ENCODE data around the gene TAGLN3. TPM values are rescaled to one million over a fixed set of nuclear protein-coding genes. Genes with fewer than 3 reads are reported as not detected.

The TAGLN3 gene
- total RNA-seq, 1 donor from 2014 or later, result 1.8 TPM

GRCh38 chr3:112043621-112044201, 45.0 kb downstream of the TAGLN3 start:
- TF ChIP-seq, protein P1, sequence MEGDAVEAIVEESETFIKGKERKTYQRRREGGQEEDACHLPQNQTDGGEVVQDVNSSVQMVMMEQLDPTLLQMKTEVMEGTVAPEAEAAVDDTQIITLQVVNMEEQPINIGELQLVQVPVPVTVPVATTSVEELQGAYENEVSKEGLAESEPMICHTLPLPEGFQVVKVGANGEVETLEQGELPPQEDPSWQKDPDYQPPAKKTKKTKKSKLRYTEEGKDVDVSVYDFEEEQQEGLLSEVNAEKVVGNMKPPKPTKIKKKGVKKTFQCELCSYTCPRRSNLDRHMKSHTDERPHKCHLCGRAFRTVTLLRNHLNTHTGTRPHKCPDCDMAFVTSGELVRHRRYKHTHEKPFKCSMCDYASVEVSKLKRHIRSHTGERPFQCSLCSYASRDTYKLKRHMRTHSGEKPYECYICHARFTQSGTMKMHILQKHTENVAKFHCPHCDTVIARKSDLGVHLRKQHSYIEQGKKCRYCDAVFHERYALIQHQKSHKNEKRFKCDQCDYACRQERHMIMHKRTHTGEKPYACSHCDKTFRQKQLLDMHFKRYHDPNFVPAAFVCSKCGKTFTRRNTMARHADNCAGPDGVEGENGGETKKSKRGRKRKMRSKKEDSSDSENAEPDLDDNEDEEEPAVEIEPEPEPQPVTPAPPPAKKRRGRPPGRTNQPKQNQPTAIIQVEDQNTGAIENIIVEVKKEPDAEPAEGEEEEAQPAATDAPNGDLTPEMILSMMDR (IDR thresholded peaks at IDR 0.05; ENCODE audit: insufficient read depth, low read length, severe bottlenecking), result peak; percentile 83
- DNase-seq (ENCODE audit: low read depth) (peak; percentile 66), FAIRE-seq (no peak)
- Histone ChIP-seq H3K27me3 (ENCODE audit: control insufficient read depth, insufficient read depth, low read length) (no peaks in the 10 kb centered on the region), H3K36me3 (ENCODE audit: control insufficient read depth, insufficient read depth, low read length) (no peaks in the 10 kb centered on the region), H3K4me3 (ENCODE audit: low read depth, low read length) (no peak overlapping the region)

- TF ChIP-seq, protein P1 (IDR thresholded peaks at IDR 0.05; ENCODE audit: insufficient read depth, low read length, severe bottlenecking), result no peak
- Histone ChIP-seq H3K27me3 (ENCODE audit: control insufficient read depth, insufficient read depth, low read length) (no peaks in the 10 kb centered on the region), H3K36me3 (ENCODE audit: control insufficient read depth, insufficient read depth, low read length) (no peaks in the 10 kb centered on the region), H3K4me3 (ENCODE audit: low read depth, low read length) (no peak overlapping the region)
- DNase-seq (ENCODE audit: low read depth), result peak; percentile 81
- no peak for FAIRE-seq
These were observed 47.9 kb downstream of the TAGLN3 start for GRCh38 chr3:112046599-112046998.

- Histone ChIP-seq H3K36me3 (ENCODE audit: control insufficient read depth, insufficient read depth, low read length) (no peaks in the 10 kb centered on the region), H3K27me3 (ENCODE audit: control insufficient read depth, insufficient read depth, low read length) (no peaks in the 10 kb centered on the region), H3K4me3 (ENCODE audit: low read depth, low read length) (no peak overlapping the region)
- TF ChIP-seq, protein P1 (IDR thresholded peaks at IDR 0.05; ENCODE audit: insufficient read depth, low read length, severe bottlenecking), result no peak
- FAIRE-seq (no peak), DNase-seq (ENCODE audit: low read depth) (no peak)
These were observed 48.5 kb downstream of the TAGLN3 start for GRCh38 chr3:112047264-112047663.

GRCh38 chr3:112048911-112049310, 50.2 kb downstream of the TAGLN3 start:
- FAIRE-seq (no peak), DNase-seq (ENCODE audit: low read depth) (no peak)
- H3K4me3 ChIP-seq (ENCODE audit: low read depth, low read length), result no peak overlapping the region
- no peaks in the 10 kb centered on the region for H3K27me3 ChIP-seq (ENCODE audit: control insufficient read depth, insufficient read depth, low read length)
- TF ChIP-seq, protein P1 (IDR thresholded peaks at IDR 0.05; ENCODE audit: insufficient read depth, low read length, severe bottlenecking), result no peak
- H3K36me3 ChIP-seq (ENCODE audit: control insufficient read depth, insufficient read depth, low read length), result no peaks in the 10 kb centered on the region

DNA sequence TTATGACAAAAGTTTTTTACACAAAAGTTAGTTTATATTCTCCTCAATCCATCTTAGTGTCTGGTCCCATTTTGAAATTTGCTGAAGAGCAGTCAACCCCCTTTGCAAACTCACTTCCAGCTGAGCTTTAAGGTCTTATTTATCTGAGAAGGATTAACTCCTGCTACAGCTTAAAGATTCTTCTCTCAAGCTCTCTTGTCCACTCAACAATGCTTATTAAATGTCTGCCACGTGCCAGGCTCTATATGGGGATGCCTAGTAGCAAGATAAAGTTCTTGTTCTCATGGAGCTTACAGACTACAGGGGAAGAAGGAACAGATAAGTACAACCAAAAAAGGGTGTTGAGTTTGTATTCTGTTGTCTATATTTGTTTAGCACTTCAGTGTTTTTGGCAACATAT, 54.5 kb downstream of the TAGLN3 start:
- H3K27me3 ChIP-seq (ENCODE audit: control insufficient read depth, insufficient read depth, low read length), result no peaks in the 10 kb centered on the region
- H3K4me3 ChIP-seq (ENCODE audit: low read depth, low read length), result no peak overlapping the region
- TF ChIP-seq, protein P1 (IDR thresholded peaks at IDR 0.05; ENCODE audit: insufficient read depth, low read length, severe bottlenecking), result no peak
- H3K36me3 ChIP-seq (ENCODE audit: control insufficient read depth, insufficient read depth, low read length), result no peaks in the 10 kb centered on the region
- DNase-seq (ENCODE audit: low read depth) (no peak), FAIRE-seq (no peak)

DNA sequence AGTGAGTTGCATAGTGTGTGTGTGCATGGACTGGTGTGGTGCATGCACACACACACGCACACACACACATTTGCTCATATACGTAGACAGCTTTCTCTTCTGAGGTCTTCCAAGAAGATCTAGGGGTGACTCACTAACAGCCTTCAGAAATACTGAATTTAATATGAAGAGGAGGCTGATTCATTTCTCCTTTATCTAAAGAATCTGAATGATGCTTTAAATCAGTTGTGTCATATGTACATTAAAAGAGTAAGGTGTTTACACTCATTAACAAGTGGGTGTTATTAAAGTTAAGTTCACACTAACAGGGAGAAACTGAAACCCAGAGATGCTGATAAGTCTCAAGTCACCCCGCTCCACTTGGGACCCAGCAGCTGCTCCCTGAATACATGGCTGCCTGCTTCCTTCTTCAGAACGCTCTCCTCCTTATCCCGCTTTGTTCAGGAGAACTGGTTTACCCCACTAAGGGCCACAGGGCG, 57.8 kb downstream of the TAGLN3 start:
- FAIRE-seq (no peak), DNase-seq (ENCODE audit: low read depth) (peak; percentile 92)
- Histone ChIP-seq H3K36me3 (ENCODE audit: control insufficient read depth, insufficient read depth, low read length) (no peaks in the 10 kb centered on the region), H3K4me3 (ENCODE audit: low read depth, low read length) (no peak overlapping the region), H3K27me3 (ENCODE audit: control insufficient read depth, insufficient read depth, low read length) (no peaks in the 10 kb centered on the region)
- TF ChIP-seq, protein P1 (IDR thresholded peaks at IDR 0.05; ENCODE audit: insufficient read depth, low read length, severe bottlenecking), result no peak

Measured in bronchial epithelial cell (primary cell).